ENCODE data around the gene NF2. TPM values are rescaled to one million over a fixed set of nuclear protein-coding genes. Genes with fewer than 3 reads are reported as not detected.

The NF2 gene
- total and polyA plus RNA-seq, 9 donors, result 6.8 to 51.3 (median 30.6) TPM

DNA sequence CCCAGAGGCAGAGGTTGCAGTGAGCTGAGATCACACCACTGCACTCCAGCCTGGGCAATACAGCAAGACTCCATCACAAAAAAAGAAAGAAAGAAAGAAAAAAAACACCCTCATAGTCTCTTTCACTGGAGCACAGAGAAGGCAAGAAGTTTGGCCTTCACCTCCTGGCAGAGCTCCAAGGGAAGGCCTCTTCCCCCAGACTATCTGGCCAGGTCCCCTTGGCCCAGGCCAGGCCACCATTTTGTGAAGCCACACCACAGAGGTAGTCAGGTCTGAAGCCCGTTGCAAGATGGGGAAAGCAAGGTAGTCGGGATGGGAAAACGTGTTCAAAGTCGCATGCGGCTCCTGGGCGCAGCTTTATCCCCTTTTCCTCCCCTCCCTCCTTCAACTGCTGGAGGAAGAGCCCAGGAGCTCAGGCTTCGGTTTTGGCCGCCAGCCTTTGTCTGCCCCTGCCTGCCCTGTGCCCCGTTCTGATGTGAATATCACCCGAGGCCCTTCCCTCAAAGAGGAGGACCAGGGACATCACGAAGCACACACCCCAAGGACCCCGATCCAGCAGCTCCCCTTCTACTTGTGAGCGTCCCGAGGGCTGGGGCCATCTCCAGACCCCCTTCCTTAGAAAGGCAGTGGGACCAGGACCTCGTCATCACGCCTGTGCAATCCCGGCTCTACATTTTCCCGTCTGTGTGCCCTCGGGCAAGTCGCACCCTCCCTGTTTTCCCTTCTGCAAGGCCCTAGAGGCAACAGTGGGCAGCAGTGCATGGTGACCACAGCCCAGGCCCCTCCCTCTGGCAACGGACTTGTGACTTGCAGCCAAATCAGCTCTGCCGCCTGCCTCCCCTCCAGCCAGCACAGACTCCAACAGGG lies 134.1 kb downstream of the NF2 start:
- 81 to 85% (median 84%) methylated on average over 22 of the region's 22 CpGs for WGBS, 3 donors
- no peaks in the 10 kb centered on the region for H3K27me3 ChIP-seq
- no peak overlapping the region for H3K27ac ChIP-seq
- DNase-seq, result peak in 2 of 5 donors; percentile 27 to 36
- no peak overlapping the region for H3K4me3 ChIP-seq
- intact Hi-C loops (cut with DNase I), result no loop called here
- H3K4me1 ChIP-seq (ENCODE audit: insufficient read depth), result no peaks in the 10 kb centered on the region
- no peaks in the 10 kb centered on the region for H3K36me3 ChIP-seq
- no peaks in the 10 kb centered on the region for H3K9me3 ChIP-seq
- TF ChIP-seq, protein P1, sequence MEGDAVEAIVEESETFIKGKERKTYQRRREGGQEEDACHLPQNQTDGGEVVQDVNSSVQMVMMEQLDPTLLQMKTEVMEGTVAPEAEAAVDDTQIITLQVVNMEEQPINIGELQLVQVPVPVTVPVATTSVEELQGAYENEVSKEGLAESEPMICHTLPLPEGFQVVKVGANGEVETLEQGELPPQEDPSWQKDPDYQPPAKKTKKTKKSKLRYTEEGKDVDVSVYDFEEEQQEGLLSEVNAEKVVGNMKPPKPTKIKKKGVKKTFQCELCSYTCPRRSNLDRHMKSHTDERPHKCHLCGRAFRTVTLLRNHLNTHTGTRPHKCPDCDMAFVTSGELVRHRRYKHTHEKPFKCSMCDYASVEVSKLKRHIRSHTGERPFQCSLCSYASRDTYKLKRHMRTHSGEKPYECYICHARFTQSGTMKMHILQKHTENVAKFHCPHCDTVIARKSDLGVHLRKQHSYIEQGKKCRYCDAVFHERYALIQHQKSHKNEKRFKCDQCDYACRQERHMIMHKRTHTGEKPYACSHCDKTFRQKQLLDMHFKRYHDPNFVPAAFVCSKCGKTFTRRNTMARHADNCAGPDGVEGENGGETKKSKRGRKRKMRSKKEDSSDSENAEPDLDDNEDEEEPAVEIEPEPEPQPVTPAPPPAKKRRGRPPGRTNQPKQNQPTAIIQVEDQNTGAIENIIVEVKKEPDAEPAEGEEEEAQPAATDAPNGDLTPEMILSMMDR (IDR thresholded peaks at IDR 0.05), result no peak
- TF ChIP-seq EP300 (IDR thresholded peaks at IDR 0.05), result no peak
- TF ChIP-seq POLR2A (IDR thresholded peaks at IDR 0.05), result no peak

DNA sequence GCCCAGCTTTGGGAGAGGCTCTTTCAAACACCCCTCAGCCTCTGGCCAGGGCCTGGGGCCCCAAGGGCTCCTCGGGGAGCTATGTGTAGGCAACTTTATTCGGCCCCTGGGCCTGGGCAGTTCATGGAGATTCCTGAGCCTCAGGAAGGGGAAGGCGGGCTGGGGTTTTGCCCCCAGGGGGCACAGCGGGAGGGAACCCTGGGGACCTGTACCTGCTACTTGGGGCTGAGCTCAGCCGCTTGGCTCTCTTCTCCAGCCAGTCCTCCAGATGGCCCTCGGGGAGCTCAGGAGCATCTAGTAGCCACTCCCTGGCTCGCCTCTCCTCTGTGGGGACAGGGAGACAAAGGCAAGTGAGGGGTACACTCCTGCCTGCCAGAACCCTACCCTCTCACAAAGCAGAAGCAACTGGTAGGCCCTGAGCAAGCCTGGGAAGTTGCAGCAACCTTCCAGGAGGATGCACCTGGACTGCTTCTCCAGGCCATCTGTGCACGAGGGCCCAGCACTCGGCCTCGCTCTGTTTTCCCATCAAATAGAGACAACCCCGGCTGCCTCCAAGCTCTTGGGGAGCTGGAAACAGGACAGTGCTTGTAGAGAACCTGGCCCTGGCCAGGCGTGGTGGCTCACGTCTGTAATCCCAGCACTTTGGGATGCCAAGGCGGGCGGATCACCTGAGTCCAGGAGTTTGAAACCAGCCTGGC lies 134.8 kb downstream of the NF2 start:
- no peak for DNase-seq
- Histone ChIP-seq H3K4me3 (no peak overlapping the region), H3K9me3 (no peaks in the 10 kb centered on the region), H3K36me3 (no peaks in the 10 kb centered on the region), H3K27me3 (no peaks in the 10 kb centered on the region), H3K4me1 (ENCODE audit: insufficient read depth) (no peaks in the 10 kb centered on the region), H3K27ac (no peak overlapping the region)
- intact Hi-C loops (cut with DNase I), result no loop called here
- 83 to 91% (median 86%) methylated on average over 15 of the region's 15 CpGs for WGBS, 3 donors
- TF ChIP-seq, protein P1 (IDR thresholded peaks at IDR 0.05), result no peak
- TF ChIP-seq EP300 (IDR thresholded peaks at IDR 0.05), result no peak
- TF ChIP-seq POLR2A (IDR thresholded peaks at IDR 0.05), result no peak

DNA sequence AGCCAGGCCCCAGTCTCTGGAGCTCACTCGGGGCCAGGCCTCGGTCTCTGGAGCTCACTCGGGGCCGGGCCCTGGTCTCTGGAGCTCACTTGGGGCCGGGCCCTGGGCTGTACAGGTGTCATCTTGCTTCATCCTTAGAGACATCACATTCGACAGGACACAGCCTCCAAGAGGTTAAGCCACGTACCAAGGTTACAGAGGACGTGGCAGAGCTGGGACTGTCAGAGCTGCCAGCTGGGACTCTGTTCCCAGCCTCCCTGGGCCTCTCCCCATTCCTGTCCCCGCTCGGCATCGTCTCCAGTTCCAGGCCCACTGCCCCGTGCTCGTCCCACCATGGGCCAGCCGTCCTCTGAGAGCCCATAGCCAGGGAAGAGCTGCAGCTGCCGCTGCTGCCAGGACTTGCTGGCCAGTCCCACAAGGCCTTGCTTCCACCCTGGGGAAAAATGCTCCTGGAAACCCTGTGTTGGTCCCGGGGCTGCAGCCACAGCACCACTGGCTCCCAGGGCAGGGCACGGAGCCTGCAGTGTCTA lies 136.0 kb downstream of the NF2 start:
- TF ChIP-seq EP300 (IDR thresholded peaks at IDR 0.05) (no peak), POLR2A (IDR thresholded peaks at IDR 0.05) (no peak)
- TF ChIP-seq, protein P1 (IDR thresholded peaks at IDR 0.05), result no peak
- Histone ChIP-seq H3K4me1 (ENCODE audit: insufficient read depth) (no peaks in the 10 kb centered on the region), H3K27ac (no peak overlapping the region), H3K9me3 (no peaks in the 10 kb centered on the region), H3K36me3 (no peaks in the 10 kb centered on the region), H3K27me3 (no peaks in the 10 kb centered on the region), H3K4me3 (no peak overlapping the region)
- no peak for DNase-seq
- intact Hi-C loops (cut with DNase I), result no loop called here
- 86 to 90% (median 89%) methylated on average over 17 of the region's 17 CpGs for WGBS, 3 donors

DNA sequence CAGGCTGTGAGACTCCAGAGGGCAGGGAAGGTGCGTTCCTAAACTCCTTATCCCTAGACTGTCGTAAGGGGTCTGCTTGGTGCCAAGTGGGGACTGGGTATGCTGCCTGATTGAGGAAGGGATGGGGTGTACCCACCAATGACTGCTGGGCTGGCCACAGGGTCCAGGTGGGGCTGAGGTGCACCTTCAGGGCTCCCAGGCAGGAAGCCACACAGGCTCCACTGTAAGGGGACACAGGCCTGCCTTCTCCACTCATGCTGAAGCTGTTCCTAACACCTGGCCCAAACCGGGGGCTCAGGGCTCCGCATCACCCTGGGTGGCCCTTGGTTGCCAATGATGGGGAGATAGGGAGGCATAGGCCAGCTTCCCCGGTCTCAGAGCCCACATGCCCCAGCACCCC lies 136.8 kb downstream of the NF2 start:
- no peaks in the 10 kb centered on the region for H3K9me3 ChIP-seq
- intact Hi-C loops (cut with DNase I), result loop anchor here in 1 of 4 donors (2.0 kb wide), 1 partner anchor 37 kb away; no protein-coding TSS in a partner anchor
- TF ChIP-seq, protein P1 (IDR thresholded peaks at IDR 0.05), result no peak
- TF ChIP-seq POLR2A (IDR thresholded peaks at IDR 0.05) (no peak), EP300 (IDR thresholded peaks at IDR 0.05) (no peak)
- H3K27me3 ChIP-seq, result no peaks in the 10 kb centered on the region
- H3K4me3 ChIP-seq, result no peak overlapping the region
- DNase-seq, result no peak
- WGBS, 3 donors, result 87 to 96% (median 95%) methylated on average over 5 of the region's 5 CpGs
- H3K27ac ChIP-seq, result no peak overlapping the region
- no peaks in the 10 kb centered on the region for H3K36me3 ChIP-seq
- H3K4me1 ChIP-seq (ENCODE audit: insufficient read depth), result no peaks in the 10 kb centered on the region

Measured in ovary (tissue), 9 donors.